Measurements from ENCODE around the gene RERGL.

DNA sequence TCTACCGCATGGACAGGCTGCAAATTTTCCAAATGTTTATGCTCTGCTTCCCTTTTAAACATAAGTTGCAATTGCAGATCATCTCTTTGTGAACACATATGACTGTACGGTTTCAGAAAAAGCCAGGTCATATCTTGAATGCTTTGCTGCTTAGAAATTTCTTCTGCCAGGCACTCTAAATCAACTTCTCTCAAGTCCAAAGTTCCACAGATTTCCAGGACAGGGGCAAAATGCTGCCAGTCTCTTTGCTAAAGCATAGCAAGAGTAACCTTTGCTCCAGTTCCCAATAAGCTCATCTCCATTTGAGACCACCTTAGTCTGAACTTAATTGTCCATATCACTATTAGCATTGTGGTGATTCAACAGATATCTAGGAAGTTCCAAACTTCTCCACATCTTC lies 13.6 kb upstream of the RERGL start:
- TF ChIP-seq GATA2 (IDR thresholded peaks at IDR 0.05; ENCODE audit: low read depth, low read length), result no peak
- no peak for TF ChIP-seq GATA3 (IDR thresholded peaks at IDR 0.05; ENCODE audit: low read depth, low read length)
